Measurements from ENCODE around the gene EXOC4.

- TF ChIP-seq CTCF (conservative IDR thresholded peaks at IDR 0.05 in 1 of 2, IDR thresholded peaks at IDR 0.05 in 1 of 2; ENCODE audit: low read depth in 1 of 2, low read length in 2 of 2) (no peak), EZH2 (IDR thresholded peaks at IDR 0.05; ENCODE audit: low read length, missing control alignments) (no peak)
Measured at GRCh38 chr7:133934977-133935330, 682.1 kb downstream of the EXOC4 start.

Data from fibroblast of lung (primary cell).